Activated T-helper 1 cell treated with anti-CD3 and anti-CD28 coated beads, Interleukin-2, amount 50 U/mL, for 16 hours (primary cell): Measurements from ENCODE around the gene SLC6A15.

Experiments
- DNase-seq, 2 donors: peaks; one replicate each; pipeline ENCODE4 v3.0.0-alpha.2; 2020; ENCODE audit warnings: low read depth in 1 of 2, low spot score in 1 of 2

SLC6A15 gene

DNA sequence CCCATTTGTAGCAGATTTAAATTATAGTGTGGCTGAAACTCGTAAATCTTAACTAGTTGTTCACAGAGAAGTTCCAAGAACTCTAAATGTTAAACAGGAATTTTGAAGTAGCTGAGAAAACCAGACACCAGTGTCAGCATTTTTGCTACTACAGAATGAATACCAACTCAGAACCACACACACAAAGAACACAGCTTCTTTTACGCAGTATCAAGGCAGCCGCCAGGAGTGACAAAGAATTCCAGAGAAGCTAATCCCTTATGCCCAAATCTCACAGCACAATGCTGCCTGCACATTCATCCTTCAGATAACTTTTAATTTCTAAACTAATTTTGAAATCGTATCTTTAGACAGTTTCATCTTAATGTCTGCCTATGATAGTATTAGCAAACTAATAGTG lies 37.4 kb downstream of the SLC6A15 start:
- DNase-seq = no peak

DNA sequence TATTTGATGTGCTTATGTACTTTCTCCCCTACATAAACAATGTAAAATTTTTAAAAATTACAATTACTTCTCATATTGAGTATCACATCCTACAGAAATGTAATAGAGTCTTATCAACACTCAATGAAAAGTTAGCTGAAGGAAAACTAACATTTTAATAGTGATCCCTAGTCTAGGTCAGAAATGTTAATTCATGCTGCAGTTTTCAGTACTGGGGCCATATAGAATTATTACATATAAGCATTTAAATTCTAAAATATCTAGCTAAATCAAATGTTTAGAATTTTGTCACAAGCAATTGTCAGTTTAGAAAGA lies 37.8 kb downstream of the SLC6A15 start:
- no peak for DNase-seq

DNA sequence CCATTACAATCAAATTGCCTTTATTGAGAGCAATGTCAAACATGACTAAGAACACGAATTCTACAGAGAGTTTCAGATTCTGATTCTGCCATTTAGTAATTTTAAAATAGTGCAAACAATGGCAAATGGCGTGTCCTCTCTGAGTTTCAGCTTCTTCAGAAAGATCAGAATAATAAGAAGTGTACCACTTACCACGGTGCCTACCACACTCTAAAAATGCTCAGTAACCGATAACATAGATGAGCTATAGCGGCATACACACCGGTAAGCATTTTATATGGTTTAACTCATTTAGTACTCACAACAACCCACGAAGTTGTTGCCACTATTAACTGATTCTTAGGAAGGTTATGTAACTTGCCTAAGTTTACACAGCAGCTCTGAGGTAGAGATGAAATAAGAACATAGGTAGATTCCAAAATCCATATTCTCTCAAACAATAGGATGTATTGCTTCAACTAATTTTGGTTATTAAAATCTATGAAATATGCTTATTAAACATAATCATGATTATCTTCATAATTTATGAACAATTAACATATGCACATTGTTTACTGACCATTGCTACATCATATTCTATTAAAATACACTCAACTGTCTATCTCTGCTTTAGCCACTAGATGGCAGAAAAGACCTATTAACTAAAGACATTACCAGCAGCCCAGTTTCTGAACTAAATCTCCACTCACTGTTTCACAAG lies 38.3 kb downstream of the SLC6A15 start:
- DNase-seq = no peak

DNA sequence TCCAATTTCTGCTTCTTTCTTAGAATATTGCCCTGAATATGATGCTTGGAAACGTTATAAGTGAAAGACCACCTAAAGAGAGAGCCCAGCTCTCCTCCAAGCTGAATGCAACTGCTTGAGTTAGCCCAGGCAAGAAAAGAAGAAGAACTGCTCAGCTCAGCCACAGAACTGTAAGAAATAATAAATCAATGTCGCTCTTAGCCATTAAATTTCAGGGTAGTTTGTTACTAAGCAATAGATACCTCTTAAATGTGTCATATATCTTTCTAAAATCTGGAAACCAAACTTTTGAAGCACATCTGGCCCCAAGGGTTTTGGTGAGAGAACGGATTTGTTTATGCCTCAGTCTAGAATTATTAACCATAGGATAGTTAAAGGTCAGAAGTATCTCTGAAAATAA lies 50.4 kb downstream of the SLC6A15 start:
- DNase-seq = no peak

DNA sequence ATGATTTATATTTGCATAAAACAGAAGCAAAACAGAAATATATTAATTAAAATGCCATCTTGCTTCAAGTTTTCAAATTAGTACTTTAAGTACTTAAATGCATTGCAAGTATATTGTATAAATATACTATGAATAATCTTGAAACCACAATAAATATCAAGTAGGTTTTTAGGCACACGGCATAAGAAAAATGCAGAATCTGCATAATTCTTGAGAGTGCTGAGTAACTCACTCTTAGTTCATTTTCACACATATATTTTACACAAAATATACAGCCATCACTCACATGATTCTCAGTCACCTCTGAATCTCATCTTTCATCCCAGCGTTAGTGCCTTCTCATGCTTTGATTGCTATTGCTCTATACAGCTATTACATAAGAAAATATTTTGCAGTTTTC lies 51.9 kb downstream of the SLC6A15 start:
- no peak for DNase-seq

DNA sequence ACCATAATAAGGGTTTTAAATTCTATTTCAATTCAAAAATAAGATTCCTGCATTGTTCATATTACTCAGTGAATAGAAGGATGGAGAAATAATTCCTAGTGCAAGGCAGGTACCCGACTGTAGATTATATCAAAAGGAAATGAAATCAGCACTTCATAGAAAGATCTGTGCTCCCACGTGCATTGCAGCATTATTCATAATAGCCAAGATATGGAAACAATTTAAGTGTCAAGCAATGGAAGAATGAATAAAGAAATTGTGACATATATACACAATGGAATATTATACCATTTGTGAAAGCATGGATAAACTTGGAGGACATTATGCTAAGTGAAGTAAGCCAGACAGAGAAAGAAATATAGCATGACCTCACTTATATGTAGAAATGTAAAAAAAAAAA lies 53.8 kb downstream of the SLC6A15 start:
- no peak for DNase-seq

DNA sequence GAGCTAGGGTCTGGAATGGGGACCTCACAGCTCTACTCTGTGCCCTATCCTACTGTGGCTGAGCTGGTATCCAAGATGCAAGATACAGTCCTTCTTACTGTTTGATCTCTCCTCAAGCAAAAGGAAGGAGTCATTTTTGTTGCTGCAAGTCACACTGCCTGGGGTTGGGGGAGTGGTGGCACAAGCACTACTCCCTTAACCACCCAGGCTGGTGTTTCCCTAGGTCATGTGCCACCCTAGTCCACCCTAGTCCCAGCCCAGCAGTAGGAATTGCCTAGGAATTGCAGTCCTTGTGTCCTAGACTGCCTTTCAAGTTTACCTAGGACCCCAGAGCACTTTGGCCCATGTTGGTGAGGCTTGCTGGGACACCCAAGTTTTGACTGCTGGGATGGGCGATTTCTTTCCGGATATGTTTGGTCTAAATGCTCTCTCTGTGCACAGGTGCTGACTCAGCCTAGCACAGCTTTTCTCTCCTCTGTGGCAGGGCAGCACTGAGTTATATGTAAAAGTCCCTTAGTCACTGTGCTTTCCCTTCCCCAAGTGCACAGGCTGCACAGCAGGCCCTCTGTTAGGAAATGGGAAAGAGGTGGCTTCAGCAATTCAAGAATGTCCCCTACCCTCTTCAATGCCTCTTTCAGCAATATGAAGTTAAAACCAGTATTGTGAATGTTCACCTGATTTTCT lies 54.9 kb downstream of the SLC6A15 start:
- DNase-seq = no peak

DNA sequence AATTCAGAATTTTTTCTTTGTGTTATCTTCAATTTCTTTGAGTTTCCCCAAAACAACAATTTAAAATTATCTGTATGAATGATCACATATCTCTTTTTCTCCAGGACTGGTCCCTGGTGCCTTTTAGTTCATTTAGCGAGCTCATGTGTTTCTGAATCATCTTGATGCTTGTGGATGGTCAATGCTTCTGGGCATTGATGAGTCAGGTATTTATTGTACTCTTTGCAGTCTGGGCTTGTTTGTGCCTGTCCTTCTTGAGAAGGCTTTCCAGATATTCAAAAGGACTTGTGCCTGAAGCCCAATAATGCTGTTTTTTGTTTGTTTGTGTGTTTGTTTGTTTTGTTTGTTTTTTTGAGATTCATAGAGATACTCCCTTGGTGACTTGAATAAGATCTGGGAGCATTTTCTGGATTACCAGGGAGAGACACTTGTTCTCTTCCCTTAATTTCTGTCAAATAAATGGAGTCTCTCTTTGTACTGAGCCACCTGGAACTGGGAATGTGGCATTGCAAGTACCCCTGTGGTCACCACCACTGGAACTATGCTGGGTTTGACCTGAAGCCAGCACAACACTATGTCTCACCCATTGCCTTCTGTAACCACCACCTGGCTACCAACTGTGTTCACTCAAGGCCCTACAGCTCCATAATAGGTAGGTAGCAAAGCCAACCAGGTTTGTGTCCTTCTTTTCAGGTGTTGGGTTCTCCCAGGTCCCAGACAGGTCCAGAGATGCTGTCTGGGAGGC lies 56.3 kb downstream of the SLC6A15 start:
- no peak for DNase-seq

DNA sequence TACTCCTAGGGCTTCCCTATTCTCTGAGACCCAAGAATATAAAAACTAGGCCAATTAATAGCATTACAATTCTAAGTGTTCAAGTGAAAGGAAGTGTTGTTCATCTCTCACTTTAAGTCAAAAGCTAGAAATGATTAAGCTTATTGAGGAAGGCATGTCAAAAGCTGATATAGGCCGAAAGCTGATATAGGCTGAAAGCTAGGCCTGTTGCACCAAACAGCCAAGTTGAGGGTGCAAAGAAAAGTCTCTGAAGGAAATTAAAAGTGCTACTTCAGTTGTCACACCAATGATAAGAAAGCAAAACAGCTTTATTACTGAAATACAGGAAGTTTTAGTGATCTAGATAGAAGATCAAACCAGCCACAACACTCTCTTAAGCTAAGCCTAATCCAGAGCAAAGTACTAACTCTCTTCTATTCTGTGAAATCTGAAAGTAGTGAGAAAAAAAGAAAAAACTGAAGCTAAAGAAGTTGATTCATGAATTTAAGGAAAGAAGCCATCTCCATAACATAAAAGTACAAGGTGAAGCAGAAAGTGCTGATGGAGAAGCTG lies 68.9 kb downstream of the SLC6A15 start:
- no peak for DNase-seq

DNA sequence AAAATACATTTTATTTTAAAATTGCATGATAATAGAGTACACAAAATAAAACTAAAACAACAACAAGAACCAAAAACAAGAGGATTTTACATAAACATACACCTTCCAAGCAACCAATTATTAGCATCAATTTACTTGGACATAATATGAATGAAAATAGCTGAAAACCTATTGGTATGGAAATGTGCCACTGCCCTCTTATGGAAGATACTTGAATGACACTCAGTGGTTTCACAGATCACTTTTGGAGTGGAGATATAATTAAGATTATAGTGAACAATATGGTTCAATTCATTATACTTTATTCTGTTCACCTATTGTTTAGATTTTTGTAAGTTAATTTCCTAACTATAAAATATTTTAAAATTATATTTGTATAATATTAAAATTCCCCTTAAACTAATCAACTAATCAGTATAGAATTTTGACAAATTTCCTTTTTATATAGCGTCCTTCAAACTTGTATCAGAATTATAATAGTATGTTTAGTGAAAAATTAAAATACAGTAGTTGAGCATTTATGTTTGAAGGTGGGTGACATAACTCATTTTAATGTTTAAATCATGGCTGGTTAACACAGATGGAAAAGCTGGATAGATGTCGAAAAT lies 70.1 kb downstream of the SLC6A15 start:
- DNase-seq = no peak

DNA sequence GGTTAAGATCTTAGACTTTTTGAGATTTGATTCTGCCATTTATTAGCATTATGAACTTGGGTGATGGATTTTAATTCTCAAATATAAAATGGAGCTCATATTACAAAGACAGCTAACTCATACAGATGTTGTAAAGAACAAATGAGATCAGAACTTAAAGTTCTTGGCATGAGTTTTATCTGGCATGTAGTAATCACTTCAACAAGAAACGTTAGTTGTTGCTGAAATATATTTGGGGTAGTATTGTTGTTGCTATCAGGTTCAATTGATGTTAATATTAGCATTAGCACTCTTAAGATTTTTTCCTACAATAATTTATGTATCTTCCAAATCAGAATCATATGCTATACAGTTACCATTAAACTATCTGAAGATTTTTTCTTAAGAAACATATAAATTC lies 71.0 kb downstream of the SLC6A15 start:
- no peak for DNase-seq

DNA sequence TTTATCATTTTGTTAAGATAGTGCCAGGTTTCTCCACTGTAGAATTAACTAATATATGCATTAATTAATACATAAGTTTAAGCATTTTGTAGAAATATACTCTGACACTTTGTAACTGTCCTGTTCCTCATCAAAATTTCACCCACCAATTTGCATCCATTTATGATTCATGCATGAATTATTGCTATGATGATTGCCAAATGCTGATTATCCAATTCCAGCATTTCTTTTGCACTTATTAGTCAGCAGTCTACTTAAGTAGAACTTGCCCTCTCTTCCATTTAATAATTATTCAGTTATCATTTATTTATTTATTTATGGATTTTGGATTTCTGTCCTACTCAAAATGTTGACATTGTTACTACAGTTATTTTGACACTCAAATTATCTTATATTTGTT lies 72.2 kb downstream of the SLC6A15 start:
- no peak for DNase-seq

DNA sequence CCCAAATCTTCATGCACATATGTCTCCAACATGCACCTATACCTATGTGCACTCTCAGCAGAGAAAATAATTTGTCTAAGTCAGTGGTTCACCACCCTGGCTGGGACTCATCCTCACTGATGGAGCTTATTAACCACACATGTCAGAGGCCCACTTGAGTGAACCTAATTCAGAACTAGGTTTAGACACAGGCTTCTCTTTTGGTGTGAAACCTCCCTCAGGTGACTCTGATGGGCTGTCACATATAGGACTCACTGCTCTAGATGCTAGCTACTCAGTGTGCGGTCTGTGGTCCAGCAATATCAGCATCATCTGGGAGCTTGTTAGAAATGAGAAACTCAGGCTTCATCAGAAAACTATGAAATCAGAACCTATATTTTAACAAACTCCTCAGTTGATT lies 85.7 kb downstream of the SLC6A15 start:
- no peak for DNase-seq

DNA sequence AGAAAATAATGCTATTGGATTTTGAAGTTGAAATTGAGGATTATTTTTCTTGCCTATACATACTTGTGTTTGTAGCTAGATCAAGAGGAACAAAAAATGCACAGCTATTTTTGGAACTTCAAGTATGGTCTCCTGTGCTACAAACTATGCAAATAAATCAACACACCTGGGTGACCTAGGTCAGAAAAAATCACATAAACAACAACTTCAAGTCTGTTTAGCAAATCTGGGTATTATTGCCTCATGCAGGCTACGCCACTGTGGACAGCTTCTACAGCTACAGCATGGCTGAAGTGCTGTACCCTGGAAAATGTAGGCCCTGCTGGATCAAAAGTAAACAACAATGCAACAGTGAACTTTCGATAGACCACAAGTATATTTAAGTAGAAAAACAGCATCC lies 87.5 kb downstream of the SLC6A15 start:
- DNase-seq = no peak

DNA sequence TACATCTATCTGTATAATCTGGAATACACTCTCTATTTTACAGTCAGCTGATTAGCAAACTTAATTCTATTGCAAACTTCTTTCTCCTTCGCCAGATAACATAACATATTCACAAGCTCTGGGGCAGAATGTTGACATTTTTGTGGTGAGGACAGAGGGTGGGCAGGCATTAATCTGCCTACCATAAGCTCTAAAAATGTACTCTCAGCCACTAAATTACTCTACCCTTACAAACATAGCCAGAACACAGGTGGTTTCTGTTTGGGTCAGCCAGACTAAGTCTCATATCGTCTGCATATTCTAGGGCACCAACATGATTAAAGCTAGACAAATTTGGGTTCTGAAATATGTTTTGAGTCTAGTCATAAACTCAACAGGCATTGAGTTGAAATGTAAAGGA lies 90.1 kb downstream of the SLC6A15 start:
- no peak for DNase-seq

DNA sequence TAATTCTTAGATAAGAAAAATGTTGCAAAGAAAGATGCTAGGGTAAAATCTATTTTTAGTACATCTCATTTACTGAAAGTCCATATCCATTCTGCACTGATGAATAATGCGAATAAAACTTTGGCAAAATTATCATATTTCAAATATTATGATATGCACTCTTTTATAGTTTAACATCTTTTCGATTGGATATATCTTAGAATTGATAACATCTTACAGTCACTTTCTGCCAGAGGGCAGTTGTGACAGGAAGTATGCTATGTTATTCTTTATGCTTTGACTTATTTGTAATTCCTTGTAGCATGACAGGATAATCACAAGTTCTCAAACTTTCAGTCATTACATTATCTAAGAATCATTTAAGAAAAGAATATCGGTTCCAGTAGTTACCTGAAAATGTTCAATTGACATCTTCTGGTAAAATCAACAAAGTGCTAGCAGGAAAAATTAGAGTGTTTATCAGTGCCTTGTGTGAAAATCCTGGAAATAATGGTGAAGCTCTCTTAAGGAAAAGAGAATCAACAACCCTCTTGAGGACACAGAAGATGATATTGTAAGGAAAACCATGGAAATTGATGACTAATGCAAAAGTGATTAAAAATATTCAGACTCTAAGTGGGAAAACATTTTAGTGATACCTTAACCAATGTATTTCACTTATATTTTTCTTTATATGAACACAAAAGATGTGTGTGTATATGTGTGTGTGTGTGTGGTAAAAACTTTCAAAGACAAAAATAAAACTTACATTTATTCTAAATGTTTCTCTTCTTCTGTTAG lies 95.5 kb downstream of the SLC6A15 start:
- DNase-seq = no peak

DNA sequence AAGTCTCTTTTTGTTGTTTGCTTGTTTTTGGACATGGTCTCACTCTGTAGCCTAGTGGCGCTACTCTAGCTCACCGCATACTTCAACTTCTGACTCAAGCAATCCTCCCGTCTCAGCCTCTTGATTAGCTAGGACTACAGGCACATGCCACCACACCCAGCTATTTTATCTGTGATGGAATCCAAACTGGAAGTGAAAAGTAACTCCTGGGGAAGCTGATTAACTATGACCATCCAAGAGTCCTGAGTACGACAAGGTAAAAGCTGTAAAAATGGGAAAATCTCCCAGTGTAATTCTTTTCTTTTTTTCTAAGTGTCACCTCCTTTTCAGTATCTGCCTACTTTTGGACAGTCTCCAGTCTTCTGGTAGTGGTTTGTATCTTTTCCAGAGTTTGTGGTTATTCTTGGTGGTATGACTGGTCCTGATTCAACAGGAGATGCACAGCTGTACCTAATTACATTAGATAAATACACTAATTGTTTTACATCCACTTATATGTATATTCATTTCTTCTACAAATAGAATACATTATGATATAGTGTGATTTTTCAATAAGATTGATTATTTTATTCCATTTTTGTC lies 97.8 kb downstream of the SLC6A15 start:
- DNase-seq = no peak

DNA sequence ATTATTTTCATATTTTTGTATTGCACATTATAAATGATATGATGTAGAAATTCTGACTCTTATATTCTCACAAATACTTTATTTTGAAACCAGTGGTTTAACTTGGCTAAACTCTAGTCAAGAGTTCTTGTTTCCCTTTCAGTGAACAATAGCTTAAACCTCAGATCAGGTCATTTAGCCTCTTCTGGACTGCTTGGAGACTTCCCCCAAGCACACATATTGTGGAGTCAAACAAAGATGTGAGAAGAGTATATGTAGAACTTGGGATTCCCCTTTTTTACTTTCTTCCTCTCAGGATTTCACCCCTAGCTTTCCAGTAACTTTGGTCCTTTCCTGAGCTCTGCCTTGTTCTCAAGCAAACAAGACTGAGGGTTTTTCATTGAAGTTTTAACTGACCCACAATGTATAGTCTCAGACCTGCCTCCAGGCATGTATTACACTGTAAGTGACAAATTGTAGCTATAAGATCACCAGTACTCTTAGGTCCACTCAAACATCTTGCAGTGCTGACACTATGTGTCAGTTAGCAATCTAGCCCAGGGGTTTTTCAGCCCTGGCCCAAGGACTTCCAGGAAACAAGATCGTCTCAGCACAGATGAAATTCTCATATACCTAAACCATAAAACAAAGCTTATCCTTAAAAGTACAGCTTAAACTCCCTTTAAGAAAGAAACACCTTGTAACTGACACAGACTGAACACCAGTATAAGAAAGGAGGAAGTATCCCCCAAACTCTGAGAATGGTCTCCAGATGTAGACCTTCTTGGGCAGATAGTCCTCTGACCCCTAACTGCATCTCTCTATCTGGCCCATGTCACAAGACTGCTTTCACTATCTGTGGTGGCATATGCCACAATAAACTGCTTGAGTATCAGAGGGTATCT lies 98.6 kb downstream of the SLC6A15 start:
- DNase-seq = no peak

DNA sequence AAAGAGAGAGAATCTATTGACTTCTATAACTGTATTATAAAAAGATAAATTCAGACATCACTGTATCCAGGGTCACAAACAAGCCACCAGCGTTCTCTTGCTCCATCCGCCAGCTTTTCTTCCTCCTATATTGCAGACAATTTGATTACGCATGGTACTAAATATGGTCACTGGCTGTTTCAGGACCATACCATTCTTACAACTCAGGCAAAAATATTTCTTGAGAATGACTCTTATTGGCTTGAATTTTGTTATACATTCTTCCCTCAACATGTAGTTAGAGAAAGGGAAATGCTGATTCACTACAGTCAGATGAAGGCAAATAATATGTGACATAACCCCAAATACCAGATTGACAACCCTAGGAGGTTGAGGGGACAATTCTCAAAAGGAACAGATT lies 101.3 kb downstream of the SLC6A15 start:
- DNase-seq = no peak

DNA sequence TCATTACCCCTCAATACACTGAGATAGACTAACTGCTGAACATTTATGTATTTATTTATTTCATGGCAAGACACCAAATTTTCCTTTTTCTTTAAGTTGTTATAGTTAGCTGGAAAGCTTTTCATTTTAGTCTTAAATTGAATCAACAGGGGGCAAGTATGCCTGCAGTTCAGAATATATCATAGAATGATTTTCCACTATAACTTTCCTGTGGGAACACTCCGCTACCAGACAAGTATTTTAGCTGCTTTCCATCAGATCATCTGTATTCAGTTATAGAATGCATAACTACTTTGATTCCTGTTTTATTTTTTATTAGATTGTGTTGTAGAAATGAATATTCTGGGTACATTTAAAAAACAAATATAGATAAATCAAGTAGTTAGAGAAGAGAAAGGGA lies 102.0 kb downstream of the SLC6A15 start:
- DNase-seq = no peak
